ENCODE data around the gene EEF1B2.
"Not testable (repeated sequence)": the region's sequence is repeated elsewhere in the genome, so short reads cannot be mapped to it uniquely, and the experiment has no call there.

EEF1B2 gene

GRCh38 chr2:206164261-206164862, 4.7 kb downstream of the EEF1B2 start:
- no peak for DNase-seq (ENCODE audit: low read depth in 3 of 3)

GRCh38 chr2:206168230-206168629, 8.5 kb downstream of the EEF1B2 start:
- DNase-seq (ENCODE audit: low read depth in 3 of 3) = not testable (repeated sequence)

- not testable (repeated sequence) for DNase-seq (ENCODE audit: low read depth in 3 of 3)
Observed at GRCh38 chr2:206171624-206172397, 12.1 kb downstream of the EEF1B2 start.

DNA sequence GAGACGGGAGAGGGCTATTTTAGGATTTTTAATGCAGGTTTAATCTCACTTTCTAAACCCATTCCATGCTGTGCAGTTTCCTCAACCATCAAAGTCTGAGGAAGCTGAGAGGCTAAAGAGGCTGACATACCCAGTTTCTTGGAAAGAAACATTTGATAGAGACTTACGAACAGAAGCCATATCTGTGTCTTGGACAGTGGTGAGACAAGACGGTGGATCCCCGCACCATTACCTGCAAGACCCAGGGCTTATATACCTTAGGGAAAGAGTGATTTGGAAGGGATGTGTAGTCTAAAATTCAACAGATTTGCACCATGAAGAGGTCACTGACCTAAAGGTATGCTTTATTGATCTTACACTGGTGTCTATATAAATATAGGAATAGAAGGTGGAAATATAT, 13.5 kb downstream of the EEF1B2 start:
- no peak for DNase-seq (ENCODE audit: low read depth in 3 of 3)

- no peak for DNase-seq (ENCODE audit: low read depth in 3 of 3)
Observed at GRCh38 chr2:206176121-206176520, 16.4 kb downstream of the EEF1B2 start.

GRCh38 chr2:206176901-206177300, 17.2 kb downstream of the EEF1B2 start:
- no peak for DNase-seq (ENCODE audit: low read depth in 3 of 3)

DNA sequence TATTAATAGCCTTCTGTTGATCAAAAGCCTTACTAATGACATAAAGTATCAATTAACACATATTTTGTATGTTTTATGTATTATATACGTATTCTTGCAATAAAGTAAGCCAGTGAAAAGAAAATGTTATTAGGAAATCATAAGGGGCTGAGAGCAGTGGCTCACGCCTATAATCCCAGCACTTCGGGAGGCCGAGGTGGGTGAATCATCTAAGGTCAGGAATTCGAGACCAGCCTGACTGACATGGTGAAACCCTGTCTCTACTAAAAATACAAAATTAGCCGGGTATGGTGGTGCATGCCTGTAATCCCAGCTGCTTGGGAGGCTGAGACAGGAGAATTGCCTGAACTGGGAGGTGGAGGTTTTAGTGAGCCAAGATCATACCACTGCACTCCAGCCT, 21.8 kb downstream of the EEF1B2 start:
- not testable (repeated sequence) for DNase-seq (ENCODE audit: low read depth in 3 of 3)

DNA sequence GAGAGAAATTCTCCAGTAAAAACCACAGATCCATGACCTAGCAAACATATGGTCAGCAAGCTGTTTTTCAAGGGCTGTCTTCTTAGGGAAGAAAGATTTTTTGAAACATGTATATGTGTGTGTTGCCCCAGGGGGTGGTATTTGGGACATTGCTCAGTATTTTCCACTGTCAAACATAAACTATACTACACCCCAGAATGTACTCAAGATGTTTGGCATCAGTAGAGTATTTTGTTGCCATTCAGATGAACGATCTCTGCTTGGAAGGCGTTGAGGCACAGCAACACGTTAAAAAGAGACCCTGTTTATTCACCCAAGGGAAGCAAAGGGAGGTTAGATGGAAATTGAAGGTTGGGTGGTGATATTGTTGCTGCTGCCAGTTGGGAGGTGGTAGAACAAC, 30.0 kb downstream of the EEF1B2 start:
- DNase-seq (ENCODE audit: low read depth in 3 of 3) = no peak

DNA sequence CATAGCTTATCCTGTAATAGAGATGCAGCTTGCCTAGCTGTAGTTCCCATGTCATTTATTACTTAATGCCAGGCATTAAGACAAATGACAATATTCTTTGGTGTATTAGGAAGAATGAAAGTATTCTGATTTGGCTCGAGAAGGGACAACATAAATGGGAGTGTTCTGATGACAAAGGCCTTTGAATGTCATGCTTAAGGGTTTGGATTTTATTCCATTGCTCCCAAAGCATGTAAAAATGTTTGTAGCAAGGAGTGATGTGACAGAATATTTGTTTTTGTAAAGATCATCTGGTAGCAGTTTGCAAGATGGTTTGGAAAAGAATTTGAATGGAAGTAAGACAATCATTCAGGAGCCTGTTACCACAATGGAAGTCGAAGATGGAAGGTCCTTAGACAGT, 30.4 kb downstream of the EEF1B2 start:
- no peak for DNase-seq (ENCODE audit: low read depth in 3 of 3)

- no peak for DNase-seq (ENCODE audit: low read depth in 3 of 3)
Observed at GRCh38 chr2:206190689-206191088, 31.0 kb downstream of the EEF1B2 start.

GRCh38 chr2:206192157-206192556, 32.5 kb downstream of the EEF1B2 start:
- no peak for DNase-seq (ENCODE audit: low read depth in 3 of 3)

GRCh38 chr2:206193671-206194357, 34.1 kb downstream of the EEF1B2 start:
- DNase-seq (ENCODE audit: low read depth in 3 of 3) = no peak

DNA sequence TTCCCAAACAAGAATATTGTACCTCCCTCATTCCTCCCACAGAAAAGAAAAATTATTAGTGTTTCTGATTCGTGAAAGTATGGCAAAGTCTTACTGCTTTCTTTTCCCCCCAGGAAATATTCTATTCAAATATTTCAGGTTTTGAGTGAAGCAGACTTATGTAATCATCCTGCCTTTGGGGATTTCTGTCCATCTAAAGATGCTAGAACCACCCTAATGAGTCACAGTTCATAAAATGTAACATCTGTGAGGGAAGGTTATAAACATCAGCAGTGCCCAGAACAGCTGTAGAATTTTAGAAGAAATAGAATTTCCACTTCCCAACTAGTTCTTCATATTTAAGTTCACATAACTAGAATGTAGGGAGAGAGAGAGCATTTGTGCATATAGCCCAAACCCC, 39.0 kb downstream of the EEF1B2 start:
- no peak for DNase-seq (ENCODE audit: low read depth in 3 of 3)

GRCh38 chr2:206201075-206201848, 41.6 kb downstream of the EEF1B2 start:
- DNase-seq (ENCODE audit: low read depth in 3 of 3) = no peak

GRCh38 chr2:206202446-206202845, 42.8 kb downstream of the EEF1B2 start:
- DNase-seq (ENCODE audit: low read depth in 3 of 3) = no peak

- DNase-seq (ENCODE audit: low read depth in 3 of 3) = no peak
Observed at GRCh38 chr2:206203331-206203730, 43.6 kb downstream of the EEF1B2 start.

DNA sequence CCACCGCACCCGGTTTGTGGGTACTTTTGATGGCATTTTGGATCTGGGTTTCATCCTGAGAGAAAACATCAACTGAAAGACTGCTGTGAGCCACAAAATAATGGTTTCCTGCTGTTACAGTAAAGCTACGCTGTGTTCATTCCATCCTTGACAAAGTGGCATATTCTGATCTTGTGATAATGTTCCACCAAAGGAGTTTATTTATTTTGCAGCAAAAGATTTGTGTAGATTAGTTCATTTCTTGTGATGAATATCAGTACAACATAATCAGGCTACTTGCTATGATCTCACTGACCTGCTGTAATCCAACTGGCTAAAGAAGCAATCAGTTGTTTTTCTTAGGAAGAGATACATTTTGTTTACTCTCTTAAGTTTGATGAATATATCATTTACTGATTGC, 45.0 kb downstream of the EEF1B2 start:
- no peak for DNase-seq (ENCODE audit: low read depth in 3 of 3)

- not testable (repeated sequence) for DNase-seq (ENCODE audit: low read depth in 3 of 3)
Observed at GRCh38 chr2:206207316-206207715, 47.6 kb downstream of the EEF1B2 start.

- DNase-seq (ENCODE audit: low read depth in 3 of 3) = no peak
Observed at GRCh38 chr2:206208900-206209299, 49.2 kb downstream of the EEF1B2 start.

DNA sequence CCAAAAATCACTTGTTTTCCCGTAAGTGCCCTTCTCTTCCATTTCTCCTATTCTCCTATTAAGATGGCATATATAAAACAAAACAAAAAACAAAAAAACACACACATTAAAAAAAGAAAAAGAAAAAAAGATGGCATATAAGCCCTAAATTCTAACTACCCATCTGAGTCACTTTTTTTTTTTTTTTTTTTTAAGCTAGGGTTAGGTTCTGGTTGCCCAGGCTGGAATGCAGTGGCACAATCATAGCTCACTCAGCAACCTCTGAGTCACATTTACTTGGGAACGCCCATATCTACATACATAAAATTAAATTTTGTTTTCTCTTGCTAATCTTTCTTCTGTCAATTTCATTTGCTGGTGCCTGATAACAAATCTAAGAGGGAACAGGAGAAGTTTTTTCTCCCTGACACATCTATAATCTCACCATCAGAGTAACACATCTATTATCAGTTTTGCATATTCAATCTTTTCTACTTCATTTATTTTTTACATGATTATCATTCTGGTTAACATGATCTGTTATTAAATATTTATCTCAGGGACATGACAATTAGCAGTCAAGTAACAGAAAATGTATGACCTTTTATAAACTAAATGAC, 52.1 kb downstream of the EEF1B2 start:
- DNase-seq (ENCODE audit: low read depth in 3 of 3) = no peak
